K562 (cell line): ENCODE results near the gene ATP2A3. TPM values are rescaled to one million over a fixed set of nuclear protein-coding genes. Genes with fewer than 3 reads are reported as not detected.

Source experiments
- CHAMP1 ChIP-seq: fragments of 450-650 bp; IDR thresholded peaks from 2 replicates; pipeline ENCODE4 v1.6.1; 2016; ENCODE audit warnings: mild to moderate bottlenecking
- CHCHD3 ChIP-seq: fragments of 250-450 bp; sonication (Bioruptor Pico); IDR thresholded peaks from 2 replicates; pipeline ENCODE4 v2.1.2; 2022; ENCODE audit warnings: mild to moderate bottlenecking
- CHD1 ChIP-seq: fragments of 200-600 bp; sonication (generic); IDR thresholded peaks from one replicate; pipeline ENCODE4 v1.6.1; 2012; ENCODE audit warnings: mild to moderate bottlenecking, moderate library complexity, low read length, inconsistent platforms
- CXXC5 ChIP-seq: fragments of 250-450 bp; sonication (Bioruptor Pico); IDR thresholded peaks from 2 replicates; pipeline ENCODE4 v1.8.0; 2022; ENCODE audit warnings: inconsistent platforms, mild to moderate bottlenecking, moderate library complexity
- FOXA3 ChIP-seq, 2 experiments: fragments of 450-650 bp in 1 of 2; sonication (generic) in 1 of 2; formaldehyde crosslinking; IDR thresholded peaks in 1 of 2; conservative IDR thresholded peaks in 1 of 2; 2 replicates each; pipeline versions ENCODE4 v1.4.0 to v1.8.0; 2020 to 2022; ENCODE audit warnings: mild to moderate bottlenecking in 2 of 2, missing genetic modification reagents in 1 of 2
- HES1 ChIP-seq: fragments of 450-650 bp; IDR thresholded peaks from 2 replicates; pipeline ENCODE4 v1.6.1; 2016; ENCODE audit warnings: low read depth, mild to moderate bottlenecking, moderate library complexity
- HNRNPK ChIP-seq: fragments of 200-400 bp; formaldehyde crosslinking; IDR thresholded peaks from one replicate; pipeline ENCODE4 v1.6.1; 2018; ENCODE audit warnings: mild to moderate bottlenecking, low read depth, low read length; ENCODE audit not compliant: poor library complexity, severe bottlenecking
- NCOR1 ChIP-seq: fragments of 450-650 bp; IDR thresholded peaks from 2 replicates; pipeline ENCODE4 v1.6.1; 2016; ENCODE audit warnings: mild to moderate bottlenecking, moderate library complexity
- NEUROD1 ChIP-seq: fragments of 150-350 bp; IDR thresholded peaks from 2 replicates; pipeline ENCODE4 v1.6.1; 2014; ENCODE audit warnings: borderline replicate concordance, low read length, low read depth; ENCODE audit not compliant: partially characterized antibody
- RBFOX2 ChIP-seq: fragments of 200-400 bp; formaldehyde crosslinking; IDR thresholded peaks from 2 replicates; pipeline ENCODE4 v1.6.1; 2017; ENCODE audit warnings: low read depth, mild to moderate bottlenecking, low read length, moderate library complexity
- RNF2 ChIP-seq: sonication (generic); IDR thresholded peaks from 2 replicates; pipeline ENCODE4 v1.6.1; 2016
- RNF219 ChIP-seq: fragments of 250-450 bp; sonication (Bioruptor Pico); IDR thresholded peaks from 2 replicates; pipeline ENCODE4 v1.5.0; 2022; ENCODE audit warnings: mild to moderate bottlenecking
- ZFP36 ChIP-seq: fragments of 150-350 bp; IDR thresholded peaks from 2 replicates; pipeline ENCODE4 v1.6.1; 2018; ENCODE audit warnings: low read length, low read depth; ENCODE audit not compliant: partially characterized antibody
- ZNF121 ChIP-seq: sonication (generic); formaldehyde crosslinking; conservative IDR thresholded peaks from 2 replicates; pipeline ENCODE4 v1.8.0; 2022; ENCODE audit warnings: missing genetic modification reagents
- ZNF134 ChIP-seq: fragments of 250-450 bp; sonication (Bioruptor Pico); conservative IDR thresholded peaks from 2 replicates; pipeline ENCODE4 v1.4.0; 2020
- ZNF174 ChIP-seq: fragments of 250-450 bp; sonication (Bioruptor Pico); IDR thresholded peaks from 2 replicates; pipeline ENCODE4 v1.4.0; 2020; ENCODE audit warnings: mild to moderate bottlenecking
- ZNF263 ChIP-seq: sonication (generic); formaldehyde crosslinking; IDR thresholded peaks from 2 replicates; pipeline ENCODE4 v1.8.0; 2022; ENCODE audit warnings: mild to moderate bottlenecking, missing genetic modification reagents, borderline replicate concordance
- ZNF592 ChIP-seq: fragments of 450-650 bp; IDR thresholded peaks from 2 replicates; pipeline ENCODE4 v1.6.1; 2017; ENCODE audit warnings: antibody characterized with exemption, mild to moderate bottlenecking
- ZSCAN29 ChIP-seq: fragments of 450-650 bp; IDR thresholded peaks from 2 replicates; pipeline ENCODE4 v1.6.1; 2017
- polyA plus RNA-seq, 8 experiments: library from polyadenylated mRNA; depleted of rRNA in 4 of 8; stranded (reverse) in 5 of 8; unstranded in 3 of 8; fragments of >200 nt; fragmentation: Nextera tagmentation in 2 of 8; fragmentation: Illumina TruSeq in 1 of 8; extraction: Ambion mirVana in 2 of 8; extraction: Trizol in 1 of 8; gene quantifications; 2 replicates each; pipeline versions ENCODE4 v1.2.1 to v1.2.3, GENCODE V29; 2011 to 2014; ENCODE audit warnings: inconsistent platforms in 1 of 8, missing spikeins in 1 of 8
- total RNA-seq, 7 experiments: library from RNA; depleted of rRNA in 6 of 7; stranded (reverse); fragments of >200 nt in 6 of 7; fragmentation: Illumina TruSeq in 2 of 7; extraction: Trizol in 2 of 7; gene quantifications; 2 replicates each; pipeline versions ENCODE4 v1.2.1 to v1.2.3, GENCODE V29; 2011 to 2021; ENCODE audit warnings: low replicate concordance in 1 of 7

Gene ATP2A3
- total and polyA plus RNA-seq, 9 of the 15 experiments (the other 6 are each of a cell fraction or from before 2014, with no cell fraction given) = 0.65 to 103 (median 31.3) TPM

- TF ChIP-seq NCOR1 = no peak
- TF ChIP-seq ZFP36 = peak; percentile 42
- 0 out of 2 replicates have a peak, but pooled peaks have one; percentile 14 for TF ChIP-seq CXXC5 (CRISPR knock-in tag)
- TF ChIP-seq ZNF174 = no peak
- TF ChIP-seq HES1 = no peak
- peak; percentile 57; the same call in 1 of the 2 replicates for TF ChIP-seq ZNF592
- peak; percentile 53 for TF ChIP-seq RBFOX2
- TF ChIP-seq RNF2 = no peak
- no peak for TF ChIP-seq NEUROD1
- no peak for TF ChIP-seq RNF219 (CRISPR knock-in tag)
- TF ChIP-seq ZNF134 (CRISPR knock-in tag) = no peak
- TF ChIP-seq CHD1 = no peak
- TF ChIP-seq CHAMP1 = no peak
- TF ChIP-seq ZNF263 (CRISPR knock-in tag) = peak; percentile 29; the same call in 1 of the 2 replicates
- no peak for TF ChIP-seq HNRNPK
- no peak for TF ChIP-seq FOXA3 (CRISPR knock-in tag; conservative IDR thresholded peaks at IDR 0.05 in 1 of 2, IDR thresholded peaks at IDR 0.05 in 1 of 2)
- TF ChIP-seq CHCHD3 (CRISPR knock-in tag) = no peak
- TF ChIP-seq ZSCAN29 = no peak
- TF ChIP-seq ZNF121 = peak; percentile 94
Observed at GRCh38 chr17:3913531-3914311, 50.5 kb downstream of the ATP2A3 start (continued).
